Neural crest cell (in vitro differentiated cells): Measurements from ENCODE around the gene WNT4. TPM values are rescaled to one million over a fixed set of nuclear protein-coding genes. Genes with fewer than 3 reads are reported as not detected.

Experiments used
- DNase-seq: peaks from one replicate; pipeline ENCODE4 v3.0.0; 2021; ENCODE audit warnings: low read depth, mixed read lengths, low spot score
- H3K27ac Mint-ChIP-seq: one replicate; pipeline ENCODE4 v1.8.0; 2021; ENCODE audit warnings: mild to moderate bottlenecking, mixed read lengths; ENCODE audit not compliant: unreplicated experiment
- H3K27me3 Mint-ChIP-seq: 2 replicates; pipeline ENCODE4 v1.8.0; 2021; ENCODE audit warnings: low read depth, mild to moderate bottlenecking, mixed read lengths
- H3K36me3 Mint-ChIP-seq: 2 replicates; pipeline ENCODE4 v1.8.0; 2021; ENCODE audit warnings: low read depth, mild to moderate bottlenecking, mixed read lengths
- H3K4me1 Mint-ChIP-seq: 2 replicates; pipeline ENCODE4 v1.8.0; 2021; ENCODE audit warnings: mixed read lengths
- H3K4me3 Mint-ChIP-seq: one replicate; pipeline ENCODE4 v1.8.0; 2021; ENCODE audit warnings: mild to moderate bottlenecking, mixed read lengths
- H3K9me3 Mint-ChIP-seq: 2 replicates; pipeline ENCODE4 v1.8.0; 2021; ENCODE audit warnings: mixed read lengths
- CTCF ChIP-seq: fragments of 200-600 bp; sonication (generic); conservative IDR thresholded peaks from 2 replicates; pipeline ENCODE4 v1.5.0; 2021; ENCODE audit warnings: antibody characterized with exemption, mild to moderate bottlenecking
- total RNA-seq: library from RNA; stranded (reverse); gene quantifications from 2 replicates; pipeline ENCODE4 v1.2.1, GENCODE V29; 2021

Gene WNT4
- total RNA-seq, 1 donor from 2014 or later: 0.16 TPM

GRCh38 chr1:22088331-22088730 lies 54.6 kb downstream of the WNT4 start:
- DNase-seq: no peak
- H3K9me3 Mint-ChIP-seq: no peaks in the 10 kb centered on the region
- no peak overlapping the region for H3K27ac Mint-ChIP-seq
- TF ChIP-seq CTCF: no peak
- H3K27me3 Mint-ChIP-seq: no peaks in the 10 kb centered on the region
- peaks cover 33% of the 10 kb centered on the region for H3K4me1 Mint-ChIP-seq
- H3K36me3 Mint-ChIP-seq: peaks cover 11% of the 10 kb centered on the region
- H3K4me3 Mint-ChIP-seq: no peak overlapping the region

GRCh38 chr1:22080191-22080590 lies 62.7 kb downstream of the WNT4 start:
- no peak for TF ChIP-seq CTCF
- Mint-ChIP-seq H3K4me1 (peaks cover 25% of the 10 kb centered on the region), H3K4me3 (no peak overlapping the region), H3K27ac (no peak overlapping the region), H3K9me3 (no peaks in the 10 kb centered on the region), H3K36me3 (peaks cover 15% of the 10 kb centered on the region), H3K27me3 (no peaks in the 10 kb centered on the region)
- no peak for DNase-seq

GRCh38 chr1:22078133-22078532 lies 64.8 kb downstream of the WNT4 start:
- Mint-ChIP-seq H3K9me3 (no peaks in the 10 kb centered on the region), H3K4me3 (no peak overlapping the region), H3K36me3 (peaks cover 8% of the 10 kb centered on the region), H3K27ac (no peak overlapping the region), H3K27me3 (no peaks in the 10 kb centered on the region), H3K4me1 (peaks cover 37% of the 10 kb centered on the region)
- DNase-seq: no peak
- no peak for TF ChIP-seq CTCF

- H3K4me1 Mint-ChIP-seq: peaks cover 37% of the 10 kb centered on the region
- H3K27me3 Mint-ChIP-seq: no peaks in the 10 kb centered on the region
- peaks cover 8% of the 10 kb centered on the region for H3K36me3 Mint-ChIP-seq
- TF ChIP-seq CTCF: no peak
- no peak overlapping the region for H3K4me3 Mint-ChIP-seq
- H3K27ac Mint-ChIP-seq: no peak overlapping the region
- DNase-seq: no peak
- H3K9me3 Mint-ChIP-seq: no peaks in the 10 kb centered on the region
These were observed 65.2 kb downstream of the WNT4 start for GRCh38 chr1:22077728-22078127.

- Mint-ChIP-seq H3K27ac (no peak overlapping the region), H3K27me3 (no peaks in the 10 kb centered on the region), H3K9me3 (no peaks in the 10 kb centered on the region), H3K36me3 (peaks cover 6% of the 10 kb centered on the region), H3K4me3 (no peak overlapping the region), H3K4me1 (peaks cover 35% of the 10 kb centered on the region)
- DNase-seq: no peak
- TF ChIP-seq CTCF: no peak
These were observed 66.6 kb downstream of the WNT4 start for GRCh38 chr1:22076346-22076745.

GRCh38 chr1:22075718-22076117 lies 67.2 kb downstream of the WNT4 start:
- peaks cover 35% of the 10 kb centered on the region for H3K4me1 Mint-ChIP-seq
- H3K27ac Mint-ChIP-seq: no peak overlapping the region
- H3K27me3 Mint-ChIP-seq: no peaks in the 10 kb centered on the region
- peaks cover 6% of the 10 kb centered on the region for H3K36me3 Mint-ChIP-seq
- no peak for TF ChIP-seq CTCF
- H3K9me3 Mint-ChIP-seq: no peaks in the 10 kb centered on the region
- no peak overlapping the region for H3K4me3 Mint-ChIP-seq
- DNase-seq: no peak
